LNCAP (cell line): ENCODE data around the gene TMEM74B.
A peak's percentile ranks its signal among the peaks of the same experiment; 100 is the strongest.

Experiments
- CTCF ChIP-seq: fragments of 450-650 bp; IDR thresholded peaks from 2 replicates; pipeline ENCODE4 v1.5.1; 2017; ENCODE audit warnings: mild to moderate bottlenecking

Gene TMEM74B

GRCh38 chr20:1188347-1188746, 3.6 kb upstream of the TMEM74B start:
- TF ChIP-seq CTCF: no peak

GRCh38 chr20:1187605-1188171, 2.9 kb upstream of the TMEM74B start:
- no peak for TF ChIP-seq CTCF

- no peak for TF ChIP-seq CTCF
These were observed 1.7 kb upstream of the TMEM74B start for GRCh38 chr20:1186367-1186991.

- peak; percentile 68 for TF ChIP-seq CTCF
These were observed 1.1 kb upstream of the TMEM74B start for GRCh38 chr20:1185790-1186334.

- no peak for TF ChIP-seq CTCF
These were observed 548 bp upstream of the TMEM74B start for GRCh38 chr20:1185316-1185741.

GRCh38 chr20:1184260-1184637, 532 bp downstream of the TMEM74B start:
- TF ChIP-seq CTCF: no peak

GRCh38 chr20:1183153-1183552, 1.6 kb downstream of the TMEM74B start:
- TF ChIP-seq CTCF: no peak
